Measurements from ENCODE around the gene SERINC5. TPM values are rescaled to one million over a fixed set of nuclear protein-coding genes. Genes with fewer than 3 reads are reported as not detected.
"Not testable (repeated sequence)": the region's sequence is repeated elsewhere in the genome, so short reads cannot be mapped to it uniquely, and the experiment has no call there.

The SERINC5 gene
- total RNA-seq, 1 experiment from 2014 or later = 128 TPM

- DNase-seq (ENCODE audit: low spot score) (no peak), ATAC-seq (peak; percentile 48)
- TF ChIP-seq GTF2I (CRISPR knock-in tag; conservative IDR thresholded peaks at IDR 0.05) = no peak
- POLR2A ChIA-PET = no interaction called here
- Mint-ChIP-seq H3K4me1 (peaks cover 38% of the 10 kb centered on the region), H3K4me3 (no peak overlapping the region), H3K27me3 (ENCODE audit: low read depth) (no peaks in the 10 kb centered on the region; the same call in 1 of the 2 replicates), H3K27ac (peak overlapping the region; percentile 38; the same call in 1 of the 2 replicates), H3K9me3 (peaks cover 12% of the 10 kb centered on the region), H3K36me3 (peaks cover 9% of the 10 kb centered on the region)
- CTCF ChIA-PET = interaction anchor here (1.0 to 4.4 kb wide), 4 partner anchors 10 to 213 kb away, joined by 4 to 86 read pairs (median 5); no protein-coding TSS in a partner anchor
Measured at GRCh38 chr5:80093796-80094195, 162.1 kb downstream of the SERINC5 start.

DNA sequence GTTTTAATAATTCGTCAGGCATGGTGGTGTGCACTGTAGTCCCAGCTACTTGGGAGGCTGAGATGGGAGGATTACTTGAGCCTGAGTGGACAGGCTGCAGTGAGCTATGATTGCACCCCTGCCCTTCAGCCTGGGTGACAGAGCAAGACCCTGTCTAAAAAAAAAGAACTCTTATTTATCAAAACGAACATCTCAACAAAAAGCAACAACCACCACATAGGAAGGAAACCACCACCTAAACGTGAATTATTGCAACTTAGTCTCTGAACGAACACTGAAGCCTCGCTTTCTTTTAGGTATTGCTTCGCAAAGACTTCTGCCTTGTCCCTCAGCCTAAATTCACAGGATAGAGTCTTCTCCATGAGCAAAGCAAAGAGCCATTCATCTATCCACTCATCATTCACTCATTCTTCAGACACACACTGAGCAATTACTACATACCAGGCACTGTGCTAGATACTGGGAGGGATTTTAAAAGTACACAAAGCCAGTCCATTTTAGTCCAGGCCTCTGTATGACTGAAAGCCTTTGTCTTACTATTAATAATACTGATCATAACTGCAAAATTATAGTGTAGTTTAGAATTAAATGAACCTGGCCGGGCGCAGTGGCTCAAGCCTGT lies 163.3 kb downstream of the SERINC5 start:
- POLR2A ChIA-PET = no interaction called here
- no peak for ATAC-seq
- H3K36me3 Mint-ChIP-seq = peaks cover 9% of the 10 kb centered on the region

DNA sequence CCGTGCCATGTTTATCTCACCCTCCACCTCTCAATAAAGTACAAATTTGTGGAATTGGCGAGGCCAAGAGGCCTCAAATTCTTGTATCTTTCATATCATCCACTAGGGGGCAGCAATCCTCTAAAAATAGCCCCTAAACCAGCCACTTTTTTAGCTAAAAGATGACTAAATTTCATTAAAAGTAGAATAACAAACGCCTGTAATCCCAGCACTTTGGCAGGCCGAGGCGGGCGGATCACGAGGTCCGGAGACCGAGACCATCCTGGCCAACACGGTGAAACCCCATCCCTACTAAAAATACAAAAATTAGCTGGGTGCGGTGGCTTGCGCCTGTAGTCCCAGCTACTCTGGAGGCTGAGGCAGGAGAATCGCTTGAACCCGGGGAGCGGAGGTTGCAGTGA lies 164.1 kb downstream of the SERINC5 start:
- ChIA-PET POLR2A (interaction anchor here (0.6 to 1.0 kb wide), 2 partner anchors 166 to 193 kb away, joined by 3 read pairs; no protein-coding TSS in a partner anchor), CTCF (interaction anchor here (0.6 to 4.4 kb wide), 33 partner anchors 8 to 958 kb away, joined by 3 to 86 read pairs (median 4); partner anchors contain the start of gene SERINC5)
- not testable (repeated sequence) for H3K36me3 Mint-ChIP-seq; DNase-seq (ENCODE audit: low spot score); H3K27me3 Mint-ChIP-seq (ENCODE audit: low read depth); H3K27ac Mint-ChIP-seq; H3K4me3 Mint-ChIP-seq
- peaks cover 12% of the 10 kb centered on the region for H3K9me3 Mint-ChIP-seq
- TF ChIP-seq, protein P1, sequence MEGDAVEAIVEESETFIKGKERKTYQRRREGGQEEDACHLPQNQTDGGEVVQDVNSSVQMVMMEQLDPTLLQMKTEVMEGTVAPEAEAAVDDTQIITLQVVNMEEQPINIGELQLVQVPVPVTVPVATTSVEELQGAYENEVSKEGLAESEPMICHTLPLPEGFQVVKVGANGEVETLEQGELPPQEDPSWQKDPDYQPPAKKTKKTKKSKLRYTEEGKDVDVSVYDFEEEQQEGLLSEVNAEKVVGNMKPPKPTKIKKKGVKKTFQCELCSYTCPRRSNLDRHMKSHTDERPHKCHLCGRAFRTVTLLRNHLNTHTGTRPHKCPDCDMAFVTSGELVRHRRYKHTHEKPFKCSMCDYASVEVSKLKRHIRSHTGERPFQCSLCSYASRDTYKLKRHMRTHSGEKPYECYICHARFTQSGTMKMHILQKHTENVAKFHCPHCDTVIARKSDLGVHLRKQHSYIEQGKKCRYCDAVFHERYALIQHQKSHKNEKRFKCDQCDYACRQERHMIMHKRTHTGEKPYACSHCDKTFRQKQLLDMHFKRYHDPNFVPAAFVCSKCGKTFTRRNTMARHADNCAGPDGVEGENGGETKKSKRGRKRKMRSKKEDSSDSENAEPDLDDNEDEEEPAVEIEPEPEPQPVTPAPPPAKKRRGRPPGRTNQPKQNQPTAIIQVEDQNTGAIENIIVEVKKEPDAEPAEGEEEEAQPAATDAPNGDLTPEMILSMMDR (IDR thresholded peaks at IDR 0.05) = peak; percentile 90
- ATAC-seq = peak; percentile 50
- H3K4me1 Mint-ChIP-seq = peaks cover 19% of the 10 kb centered on the region

More for the DNA sequence above, 163.3 kb downstream of the SERINC5 start:
- Mint-ChIP-seq H3K27ac (peak overlapping the region; percentile 25; the same call in 1 of the 2 replicates), H3K9me3 (peaks cover 12% of the 10 kb centered on the region), H3K27me3 (ENCODE audit: low read depth) (no peaks in the 10 kb centered on the region), H3K4me1 (peaks cover 27% of the 10 kb centered on the region), H3K4me3 (no peak overlapping the region)
- no peak for DNase-seq (ENCODE audit: low spot score)
- no peak for TF ChIP-seq USF2 (CRISPR knock-in tag; IDR thresholded peaks at IDR 0.05)
- CTCF ChIA-PET = interaction anchor here (0.7 to 4.4 kb wide), 18 partner anchors 9 to 253 kb away, joined by 3 to 86 read pairs (median 5); partner anchors contain the start of gene SERINC5

GRCh38 chr5:80090884-80091166 lies 165.0 kb downstream of the SERINC5 start:
- Mint-ChIP-seq H3K4me1 (peaks cover 15% of the 10 kb centered on the region), H3K27me3 (ENCODE audit: low read depth) (no peaks in the 10 kb centered on the region), H3K27ac (no peak overlapping the region), H3K36me3 (peaks cover 6% of the 10 kb centered on the region), H3K9me3 (peaks cover 12% of the 10 kb centered on the region), H3K4me3 (no peak overlapping the region)
- peak; percentile 61 for ATAC-seq
- CTCF ChIA-PET = interaction anchor here (0.8 to 4.4 kb wide), 10 partner anchors 9 to 957 kb away, joined by 3 to 86 read pairs (median 4); no protein-coding TSS in a partner anchor
- POLR2A ChIA-PET = interaction anchor here (0.5 kb wide), 2 partner anchors 214 to 255 kb away, joined by 3 to 5 read pairs; no protein-coding TSS in a partner anchor
- no peak for DNase-seq (ENCODE audit: low spot score)
- no peak for TF ChIP-seq FOXJ3 (CRISPR knock-in tag; IDR thresholded peaks at IDR 0.05; ENCODE audit: borderline replicate concordance)
- no peak for TF ChIP-seq ZNF425 (CRISPR knock-in tag; conservative IDR thresholded peaks at IDR 0.05)
- no peak for TF ChIP-seq ZNF532 (CRISPR knock-in tag; IDR thresholded peaks at IDR 0.05; ENCODE audit: borderline replicate concordance)
- no peak for TF ChIP-seq ATF1 (CRISPR knock-in tag; IDR thresholded peaks at IDR 0.05)
- no peak for TF ChIP-seq ZNF138 (CRISPR knock-in tag; conservative IDR thresholded peaks at IDR 0.05)
- no peak for TF ChIP-seq PREB (CRISPR knock-in tag; IDR thresholded peaks at IDR 0.05; ENCODE audit: borderline replicate concordance)

All from WTC11 (cell line).